Body of pancreas (tissue), 4 donors: ENCODE data around the gene MGLL. TPM values are rescaled to one million over a fixed set of nuclear protein-coding genes. Genes with fewer than 3 reads are reported as not detected.

Source experiments
- ATAC-seq: fragments of 150-250 bp; one replicate; pipeline ENCODE4 v1.9.1; 2016
- DNase-seq, 4 donors: peaks; one replicate each; pipeline ENCODE4 v3.0.0-alpha.2; 2019
- H3K27ac ChIP-seq, 4 donors: fragments of 200-600 bp; sonication (generic); 1 replicate in 3 of 4; 2 replicates in 1 of 4; pipeline versions ENCODE4 v1.5.1 to v1.6.1; 2016 to 2019; ENCODE audit warnings: mild to moderate bottlenecking in 1 of 4, mixed read lengths in 1 of 4, moderate library complexity in 1 of 4
- H3K27me3 ChIP-seq, 2 donors: fragments of 200-600 bp; sonication (generic); one replicate each; pipeline ENCODE4 v1.6.0; 2016; ENCODE audit warnings: mild to moderate bottlenecking in 1 of 2
- H3K36me3 ChIP-seq, 2 donors: fragments of 200-600 bp; sonication (generic); replicated peaks in 1 of 2; 2 replicates each; pipeline ENCODE4 v1.5.1; 2016; ENCODE audit warnings: low read depth in 2 of 2; ENCODE audit not compliant: insufficient read depth in 1 of 2
- H3K4me1 ChIP-seq: fragments of 200-600 bp; sonication (generic); one replicate; pipeline ENCODE4 v1.6.0; 2016
- H3K4me3 ChIP-seq, 2 donors: fragments of 200-600 bp; sonication (generic); 1 replicate in 1 of 2; 2 replicates in 1 of 2; pipeline ENCODE4 v1.5.1; 2016 to 2019
- H3K9me3 ChIP-seq, 3 donors: fragments of 200-600 bp; sonication (generic); 1 replicate in 2 of 3; 2 replicates in 1 of 3; pipeline ENCODE4 v1.5.1; 2016
- CTCF ChIP-seq, 7 experiments: fragments of 450-650 bp in 4 of 7; fragments of 200-600 bp in 3 of 7; sonication (generic) in 3 of 7; IDR thresholded peaks; one replicate each; pipeline ENCODE4 v1.5.1; 2016 to 2019; ENCODE audit warnings: antibody characterized with exemption in 7 of 7
- POLR2A ChIP-seq, 3 donors: fragments of 450-650 bp; IDR thresholded peaks; one replicate each; pipeline ENCODE4 v1.6.1; 2016; ENCODE audit warnings: antibody characterized with exemption in 3 of 3, mild to moderate bottlenecking in 2 of 3
- WGBS, 2 donors: methylation state at CpG; one replicate each; pipeline ENCODE4 v1.1.5; 2017; 5-methylcytosine and 5-hydroxymethylcytosine counted together
- intact Hi-C: fragments of 100-400 bp; cut with DNase I; formaldehyde crosslinking; loops from one replicate; pipeline ENCODE4 v1.15.1; 2023
- total RNA-seq, 2 donors: library from RNA; depleted of rRNA; stranded (reverse); fragments of >200 nt; gene quantifications; one replicate each; pipeline ENCODE4 v1.1.0, GENCODE V29; 2016

Gene MGLL
- total RNA-seq, 2 donors from 2014 or later = 14.8 to 20.2 TPM

- DNase-seq = no peak
- no peak for TF ChIP-seq CTCF (IDR thresholded peaks at IDR 0.05)
- no peak for TF ChIP-seq POLR2A (IDR thresholded peaks at IDR 0.05)
- 87 to 94% methylated on average over 3 of the region's 3 CpGs for WGBS, 2 donors
- H3K27me3 ChIP-seq = no peaks in the 10 kb centered on the region
- H3K27ac ChIP-seq = peak overlapping the region; percentile 44 to 83 (median 74)
- intact Hi-C loops = no loop called here
- ATAC-seq = no peak
- H3K36me3 ChIP-seq = no peaks in the 10 kb centered on the region
- peaks cover 33% of the 10 kb centered on the region for H3K4me1 ChIP-seq
- no peak overlapping the region for H3K4me3 ChIP-seq
- H3K9me3 ChIP-seq = no peaks in the 10 kb centered on the region
Observed at GRCh38 chr3:127698286-127698685, 124.0 kb downstream of the MGLL start.

- Histone ChIP-seq H3K36me3 (no peaks in the 10 kb centered on the region), H3K27ac (peak overlapping the region; percentile 44 to 83 (median 74)), H3K4me1 (peaks cover 33% of the 10 kb centered on the region), H3K9me3 (no peaks in the 10 kb centered on the region), H3K27me3 (no peaks in the 10 kb centered on the region), H3K4me3 (no peak overlapping the region)
- DNase-seq (peak; percentile 70 to 88 (median 84)), ATAC-seq (peak; percentile 76)
- intact Hi-C loops = no loop called here
- TF ChIP-seq POLR2A (IDR thresholded peaks at IDR 0.05) = peak in 1 of 3 donors; percentile 29
- TF ChIP-seq CTCF (IDR thresholded peaks at IDR 0.05) = no peak
- WGBS, 2 donors = 24 to 35% methylated on average over 6 to 16 of the region's 16 CpGs
Observed at GRCh38 chr3:127697551-127698240, 124.6 kb downstream of the MGLL start.

- DNase-seq (peak; percentile 86 to 94 (median 92)), ATAC-seq (peak; percentile 75)
- no peak for TF ChIP-seq POLR2A (IDR thresholded peaks at IDR 0.05)
- peak; percentile 31 to 83 (median 66) for TF ChIP-seq CTCF (IDR thresholded peaks at IDR 0.05)
- no peaks in the 10 kb centered on the region for H3K9me3 ChIP-seq
- H3K27ac ChIP-seq = no peak overlapping the region
- H3K36me3 ChIP-seq = no peaks in the 10 kb centered on the region
- peaks cover 32% of the 10 kb centered on the region for H3K4me1 ChIP-seq
- intact Hi-C loops = no loop called here
- WGBS, 2 donors = 43 to 64% methylated on average over 8 to 17 of the region's 17 CpGs
- H3K4me3 ChIP-seq = no peak overlapping the region
- H3K27me3 ChIP-seq = no peaks in the 10 kb centered on the region
Observed at GRCh38 chr3:127694467-127695215, 127.7 kb downstream of the MGLL start.

GRCh38 chr3:127693336-127693843 is 128.9 kb downstream of the MGLL start:
- intact Hi-C loops = no loop called here
- ATAC-seq = no peak
- TF ChIP-seq POLR2A (IDR thresholded peaks at IDR 0.05) (no peak), CTCF (IDR thresholded peaks at IDR 0.05) (no peak)
- Histone ChIP-seq H3K4me1 (peaks cover 19% of the 10 kb centered on the region), H3K9me3 (no peaks in the 10 kb centered on the region), H3K36me3 (no peaks in the 10 kb centered on the region), H3K4me3 (no peak overlapping the region), H3K27me3 (no peaks in the 10 kb centered on the region), H3K27ac (no peak overlapping the region)
- no peak for DNase-seq
- WGBS, 2 donors = 69 to 75% methylated on average over 7 of the region's 7 CpGs
